ENCODE measurements around the gene PLN. TPM values are rescaled to one million over a fixed set of nuclear protein-coding genes. Genes with fewer than 3 reads are reported as not detected.
A peak's percentile ranks its signal among the peaks of the same experiment; 100 is the strongest.

Gene PLN
- total and polyA plus RNA-seq, 9 of the 15 experiments (the other 6 are each of a cell fraction or from before 2014, with no cell fraction given): 0.03 to 0.30 (median 0.03) TPM; not detected in 6

DNA sequence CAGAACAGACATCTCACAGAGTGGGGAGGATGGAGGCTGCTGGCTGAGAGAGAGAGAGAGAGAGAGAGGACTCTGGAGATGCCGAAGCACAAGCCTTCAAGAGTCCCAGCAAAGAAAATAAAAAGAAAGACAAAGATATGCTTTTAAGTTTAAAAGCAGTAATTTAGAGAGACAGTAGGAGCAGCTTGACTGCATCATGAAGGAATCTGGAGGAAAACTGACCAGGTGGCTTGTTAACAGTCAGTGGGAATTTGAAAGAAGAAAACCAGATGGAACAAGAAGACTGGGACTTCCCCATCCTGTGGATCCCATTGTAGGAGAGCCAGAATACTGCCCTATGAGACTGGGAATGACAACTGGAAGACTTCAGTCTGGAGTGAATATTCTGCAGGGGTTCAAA is 46.3 kb upstream of the PLN start:
- Histone ChIP-seq H3K4me1 (replicated peaks in 1 of 2; ENCODE audit: control insufficient read depth in 2 of 2, insufficient read depth in 2 of 2, low read length in 2 of 2) (peaks cover 3 to 12% of the 10 kb centered on the region in 2 experiments; a peak in 2 of 5 replicates), H3K4me2 (ENCODE audit: insufficient read depth, low read length) (no peak overlapping the region), H3K9ac (ENCODE audit: insufficient read depth in 1 of 2, low read depth in 2 of 2, low read length in 2 of 2) (no peak overlapping the region), H3K27ac (ENCODE audit: extremely low read depth, low read depth, low read length) (no peak overlapping the region), H3K36me3 (ENCODE audit: control insufficient read depth, insufficient read depth, low read length) (peaks cover 6% of the 10 kb centered on the region; the same call in 2 of the 3 replicates), H3K27me3 (ENCODE audit: control insufficient read depth in 2 of 2, insufficient read depth in 2 of 2, low read length in 2 of 2) (no peaks in the 10 kb centered on the region), H4K20me1 (replicated peaks; ENCODE audit: control insufficient read depth, insufficient read depth, low read length) (no peaks in the 10 kb centered on the region), H3K79me2 (ENCODE audit: control insufficient read depth, insufficient read depth, low read length) (no peaks in the 10 kb centered on the region), H2AFZ (ENCODE audit: low read depth, low read length) (no peak overlapping the region), H3K4me3 (no peak overlapping the region), H3K9me1 (ENCODE audit: control insufficient read depth, insufficient read depth, low read length) (no peaks in the 10 kb centered on the region), H3K9me3 (replicated peaks; ENCODE audit: control insufficient read depth, insufficient read depth, low read depth, low read length) (no peaks in the 10 kb centered on the region)
- no peak for TF ChIP-seq BHLHE40 (IDR thresholded peaks at IDR 0.05; ENCODE audit: low read length)
- TF ChIP-seq ZKSCAN1 (IDR thresholded peaks at IDR 0.05; ENCODE audit: low read depth, low read length): no peak
- TF ChIP-seq CHD4 (IDR thresholded peaks at IDR 0.05; ENCODE audit: insufficient read depth, insufficient replicate concordance, low read depth, low read length, poor library complexity, severe bottlenecking): no peak
- TF ChIP-seq HCFC1 (IDR thresholded peaks at IDR 0.05; ENCODE audit: low read depth, low read length): no peak
- intact Hi-C loops (cut with micrococcal nuclease): no loop called here
- in situ Hi-C loops (cut with MboI): no loop called here
- ATAC-seq: no peak
- no CpG with 5 or more reads among the region's 1 CpG for WGBS (ENCODE audit: insufficient coverage, low coverage, missing lambda C conversion rate)
- DNase-seq (ENCODE audit: extremely low read depth in 1 of 4, low spot score in 3 of 4): no peak
- CTCF ChIA-PET (ENCODE audit: low intra/inter-chr PET ratio): no interaction called here
- POLR2A ChIA-PET: no interaction called here
- no TSS peak for BruUV-seq (replicated peaks)
- no peak for FAIRE-seq

DNA sequence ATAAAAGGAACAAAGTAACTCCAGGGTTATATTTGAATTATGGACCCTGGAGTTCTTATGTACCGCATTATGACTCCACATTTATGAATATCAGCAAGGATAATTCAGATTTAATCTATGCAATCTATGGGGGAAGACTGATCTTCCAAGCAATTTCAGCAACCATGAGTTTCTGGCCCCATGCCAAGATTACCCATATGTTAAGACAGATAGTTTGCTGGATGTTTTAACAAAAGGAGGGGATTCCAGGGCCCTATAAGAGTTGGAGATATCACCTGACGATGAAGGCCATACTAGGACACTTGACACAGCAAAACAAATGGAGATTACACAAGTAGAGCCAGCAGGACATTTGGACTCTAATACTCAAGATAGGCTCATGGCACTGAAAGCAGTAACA is 45.9 kb upstream of the PLN start:
- Histone ChIP-seq H3K4me3 (no peak overlapping the region), H3K4me1 (replicated peaks in 1 of 2; ENCODE audit: control insufficient read depth in 2 of 2, insufficient read depth in 2 of 2, low read length in 2 of 2) (peaks cover 3 to 12% of the 10 kb centered on the region in 2 experiments; a peak in 2 of 5 replicates), H4K20me1 (replicated peaks; ENCODE audit: control insufficient read depth, insufficient read depth, low read length) (no peaks in the 10 kb centered on the region), H3K9ac (ENCODE audit: insufficient read depth in 1 of 2, low read depth in 2 of 2, low read length in 2 of 2) (no peak overlapping the region), H3K27ac (ENCODE audit: extremely low read depth, low read depth, low read length) (no peak overlapping the region), H3K36me3 (ENCODE audit: control insufficient read depth, insufficient read depth, low read length) (peaks cover 6% of the 10 kb centered on the region; the same call in 2 of the 3 replicates), H3K79me2 (ENCODE audit: control insufficient read depth, insufficient read depth, low read length) (no peaks in the 10 kb centered on the region), H3K27me3 (ENCODE audit: control insufficient read depth in 2 of 2, insufficient read depth in 2 of 2, low read length in 2 of 2) (no peaks in the 10 kb centered on the region), H3K9me3 (replicated peaks; ENCODE audit: control insufficient read depth, insufficient read depth, low read depth, low read length) (no peaks in the 10 kb centered on the region), H3K9me1 (ENCODE audit: control insufficient read depth, insufficient read depth, low read length) (no peaks in the 10 kb centered on the region), H2AFZ (ENCODE audit: low read depth, low read length) (no peak overlapping the region), H3K4me2 (ENCODE audit: insufficient read depth, low read length) (no peak overlapping the region)
- FAIRE-seq (no peak), ATAC-seq (peak; percentile 48), DNase-seq (ENCODE audit: extremely low read depth in 1 of 4, low spot score in 3 of 4) (peak in 3 of 4 experiments; percentile 9 to 54 (median 12))
- in situ Hi-C loops (cut with MboI) (no loop called here), intact Hi-C loops (cut with micrococcal nuclease) (no loop called here)
- no TSS peak for BruUV-seq (replicated peaks)
- CTCF ChIA-PET (ENCODE audit: low intra/inter-chr PET ratio): no interaction called here
- 42% methylated on average over 2 of the region's 2 CpGs for WGBS (ENCODE audit: insufficient coverage, low coverage, missing lambda C conversion rate)
- POLR2A ChIA-PET: no interaction called here
- TF ChIP-seq ZNF583 (CRISPR knock-in tag; IDR thresholded peaks at IDR 0.05) (no peak), ZNF764 (CRISPR knock-in tag; IDR thresholded peaks at IDR 0.05; ENCODE audit: low read depth) (no peak), SETDB1 (IDR thresholded peaks at IDR 0.05; ENCODE audit: low read length) (no peak), YBX1 (IDR thresholded peaks at IDR 0.05) (no peak), TBL1XR1 (IDR thresholded peaks at IDR 0.05; ENCODE audit: low read length in 2 of 2) (no peak), KDM4B (IDR thresholded peaks at IDR 0.05; ENCODE audit: borderline replicate concordance in 2 of 2, low read depth in 1 of 2) (no peak), TRIM24 (IDR thresholded peaks at IDR 0.05) (peak in 1 of 2 experiments; percentile 48; a peak in 1 of 4 replicates), FOXJ2 (tag; IDR thresholded peaks at IDR 0.05) (no peak)
- TF ChIP-seq, protein P1, sequence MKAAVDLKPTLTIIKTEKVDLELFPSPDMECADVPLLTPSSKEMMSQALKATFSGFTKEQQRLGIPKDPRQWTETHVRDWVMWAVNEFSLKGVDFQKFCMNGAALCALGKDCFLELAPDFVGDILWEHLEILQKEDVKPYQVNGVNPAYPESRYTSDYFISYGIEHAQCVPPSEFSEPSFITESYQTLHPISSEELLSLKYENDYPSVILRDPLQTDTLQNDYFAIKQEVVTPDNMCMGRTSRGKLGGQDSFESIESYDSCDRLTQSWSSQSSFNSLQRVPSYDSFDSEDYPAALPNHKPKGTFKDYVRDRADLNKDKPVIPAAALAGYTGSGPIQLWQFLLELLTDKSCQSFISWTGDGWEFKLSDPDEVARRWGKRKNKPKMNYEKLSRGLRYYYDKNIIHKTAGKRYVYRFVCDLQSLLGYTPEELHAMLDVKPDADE (conservative IDR thresholded peaks at IDR 0.05; ENCODE audit: control insufficient read depth, low read depth, low read length): no peak
- TF ChIP-seq, protein P2, sequence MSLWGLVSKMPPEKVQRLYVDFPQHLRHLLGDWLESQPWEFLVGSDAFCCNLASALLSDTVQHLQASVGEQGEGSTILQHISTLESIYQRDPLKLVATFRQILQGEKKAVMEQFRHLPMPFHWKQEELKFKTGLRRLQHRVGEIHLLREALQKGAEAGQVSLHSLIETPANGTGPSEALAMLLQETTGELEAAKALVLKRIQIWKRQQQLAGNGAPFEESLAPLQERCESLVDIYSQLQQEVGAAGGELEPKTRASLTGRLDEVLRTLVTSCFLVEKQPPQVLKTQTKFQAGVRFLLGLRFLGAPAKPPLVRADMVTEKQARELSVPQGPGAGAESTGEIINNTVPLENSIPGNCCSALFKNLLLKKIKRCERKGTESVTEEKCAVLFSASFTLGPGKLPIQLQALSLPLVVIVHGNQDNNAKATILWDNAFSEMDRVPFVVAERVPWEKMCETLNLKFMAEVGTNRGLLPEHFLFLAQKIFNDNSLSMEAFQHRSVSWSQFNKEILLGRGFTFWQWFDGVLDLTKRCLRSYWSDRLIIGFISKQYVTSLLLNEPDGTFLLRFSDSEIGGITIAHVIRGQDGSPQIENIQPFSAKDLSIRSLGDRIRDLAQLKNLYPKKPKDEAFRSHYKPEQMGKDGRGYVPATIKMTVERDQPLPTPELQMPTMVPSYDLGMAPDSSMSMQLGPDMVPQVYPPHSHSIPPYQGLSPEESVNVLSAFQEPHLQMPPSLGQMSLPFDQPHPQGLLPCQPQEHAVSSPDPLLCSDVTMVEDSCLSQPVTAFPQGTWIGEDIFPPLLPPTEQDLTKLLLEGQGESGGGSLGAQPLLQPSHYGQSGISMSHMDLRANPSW (CRISPR knock-in tag; IDR thresholded peaks at IDR 0.05): no peak
